ENCODE results near the gene PKD2. TPM values are rescaled to one million over a fixed set of nuclear protein-coding genes. Genes with fewer than 3 reads are reported as not detected.

PKD2 gene
- total and polyA plus RNA-seq, 2 of the 4 experiments (the other 2 are of a cell fraction): 43.8 to 51.3 TPM

DNA sequence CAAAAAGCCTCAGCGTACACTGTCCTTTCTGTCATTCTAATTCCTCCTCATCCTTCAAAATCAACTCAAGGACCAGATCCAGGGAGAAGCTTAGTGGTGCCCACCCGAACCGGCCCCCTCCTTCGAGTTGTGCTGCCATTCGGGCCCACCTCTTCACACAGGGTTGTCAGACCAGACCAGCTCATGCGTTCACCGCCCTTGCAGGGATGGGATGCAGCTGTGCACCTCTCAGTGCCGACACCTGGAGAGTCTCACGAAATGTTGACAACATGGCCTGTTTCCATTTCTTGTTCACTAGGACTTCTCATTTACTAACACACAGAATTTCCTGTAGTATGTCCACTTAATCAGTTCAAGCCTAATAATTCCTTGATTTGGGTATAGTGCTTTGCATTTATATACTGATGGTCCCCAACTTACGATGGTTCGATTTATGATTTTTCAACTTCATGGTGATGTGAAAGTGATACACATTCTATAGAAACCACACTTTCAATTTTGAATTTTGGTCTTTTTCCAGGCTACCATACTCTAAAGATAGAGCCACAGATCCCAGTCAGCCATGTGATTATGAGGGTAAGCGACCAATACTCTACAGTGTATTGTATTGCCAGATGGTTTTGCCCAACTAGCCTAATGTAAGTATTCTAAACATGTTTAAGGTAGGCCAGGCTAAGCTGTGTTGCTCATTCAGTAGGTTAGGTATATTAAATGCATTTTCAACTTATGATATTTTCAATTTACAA lies 23.3 kb downstream of the PKD2 start (continued):
- TF ChIP-seq, protein P1, sequence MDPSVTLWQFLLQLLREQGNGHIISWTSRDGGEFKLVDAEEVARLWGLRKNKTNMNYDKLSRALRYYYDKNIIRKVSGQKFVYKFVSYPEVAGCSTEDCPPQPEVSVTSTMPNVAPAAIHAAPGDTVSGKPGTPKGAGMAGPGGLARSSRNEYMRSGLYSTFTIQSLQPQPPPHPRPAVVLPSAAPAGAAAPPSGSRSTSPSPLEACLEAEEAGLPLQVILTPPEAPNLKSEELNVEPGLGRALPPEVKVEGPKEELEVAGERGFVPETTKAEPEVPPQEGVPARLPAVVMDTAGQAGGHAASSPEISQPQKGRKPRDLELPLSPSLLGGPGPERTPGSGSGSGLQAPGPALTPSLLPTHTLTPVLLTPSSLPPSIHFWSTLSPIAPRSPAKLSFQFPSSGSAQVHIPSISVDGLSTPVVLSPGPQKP (IDR thresholded peaks at IDR 0.05; ENCODE audit: borderline replicate concordance, low read depth, low read length): no peak

GRCh38 chr4:88033309-88033708 lies 25.9 kb downstream of the PKD2 start:
- Histone ChIP-seq H3K56ac (ENCODE audit: extremely low read depth, insufficient read depth, low read length) (no peak overlapping the region), H3K4ac (ENCODE audit: low read depth, low read length) (no peak overlapping the region), H3K79me1 (ENCODE audit: low read depth in 1 of 2, low read length in 2 of 2) (peaks cover 28 to 47% of the 10 kb centered on the region in 2 experiments), H2BK20ac (ENCODE audit: low read depth, low read length) (no peak overlapping the region), H3K27me3 (ENCODE audit: control insufficient read depth, insufficient read depth, low read length) (no peaks in the 10 kb centered on the region), H3K36me3 (ENCODE audit: control insufficient read depth, insufficient read depth, low read length) (peaks cover 28% of the 10 kb centered on the region), H3K9ac (ENCODE audit: low read depth, low read length) (no peak overlapping the region), H3K9me3 (ENCODE audit: control insufficient read depth, insufficient read depth, low read length) (no peaks in the 10 kb centered on the region), H2BK5ac (ENCODE audit: low read depth, low read length, poor library complexity, severe bottlenecking) (no peak overlapping the region), H3K9me1 (ENCODE audit: insufficient read depth, low read length) (peaks cover 6% of the 10 kb centered on the region; the same call in 1 of the 2 replicates), H3K4me2 (ENCODE audit: low read depth, low read length) (no peak overlapping the region), H3K27ac (ENCODE audit: insufficient read depth, low read length) (no peak overlapping the region), H4K5ac (ENCODE audit: low read depth, low read length) (no peak overlapping the region), H4K8ac (ENCODE audit: low read depth in 2 of 2, low read length in 2 of 2) (no peak overlapping the region), H3K18ac (ENCODE audit: low read depth, low read length) (no peak overlapping the region), H3K4me3 (ENCODE audit: insufficient read depth, low read depth, low read length) (no peak overlapping the region), H3K4me1 (ENCODE audit: control insufficient read depth, insufficient read depth, low read length) (peaks cover 8% of the 10 kb centered on the region), H4K20me1 (ENCODE audit: insufficient read depth, low read length) (peaks cover 6% of the 10 kb centered on the region; the same call in 1 of the 2 replicates), H2AK9ac (replicated peaks; ENCODE audit: low read depth, low read length, poor library complexity) (no peak overlapping the region), H2AFZ (replicated peaks; ENCODE audit: low read length, poor library complexity) (no peak overlapping the region), H4K91ac (ENCODE audit: insufficient read depth, low read depth, low read length) (no peak overlapping the region), H3K14ac (replicated peaks; ENCODE audit: low read depth, low read length) (no peak overlapping the region), H3K23ac (ENCODE audit: low read depth, low read length) (no peak overlapping the region), H2BK15ac (ENCODE audit: low read depth, low read length) (no peak overlapping the region), H2BK120ac (ENCODE audit: low read depth, low read length) (no peak overlapping the region), H2AK5ac (ENCODE audit: low read depth, low read length) (no peak overlapping the region)
- in situ Hi-C loops (cut with MboI; ENCODE audit: low sequenced_read_pairs): loop anchor here (5.0 kb wide), 2 partner anchors 179 to 484 kb away; no protein-coding TSS in a partner anchor
- dilution Hi-C loops (cut with HindIII; ENCODE audit: low sequenced_read_pairs, unreplicated experiment): no loop called here
- TF ChIP-seq RAD21 (IDR thresholded peaks at IDR 0.05; ENCODE audit: low read length) (peak; percentile 80), CHD1 (IDR thresholded peaks at IDR 0.05; ENCODE audit: low read depth, low read length) (no peak), FOS (IDR thresholded peaks at IDR 0.05; ENCODE audit: low read depth, low read length) (no peak), CEBPB (IDR thresholded peaks at IDR 0.05; ENCODE audit: low read depth, low read length) (no peak), SMC3 (IDR thresholded peaks at IDR 0.05; ENCODE audit: low read depth, low read length) (peak; percentile 76), BHLHE40 (IDR thresholded peaks at IDR 0.05; ENCODE audit: low read depth, low read length) (no peak), CTCF (conservative IDR thresholded peaks at IDR 0.05; ENCODE audit: low read depth, low read length) (peak; percentile 74)
- TF ChIP-seq, protein P1 (IDR thresholded peaks at IDR 0.05; ENCODE audit: borderline replicate concordance, low read depth, low read length): no peak
- ChIA-PET POLR2A (ENCODE audit: unreplicated experiment) (no interaction called here), CTCF (interaction anchor here (0.6 to 2.1 kb wide), 17 partner anchors 10 to 1352 kb away, joined by 3 to 11 read pairs (median 4); no protein-coding TSS in a partner anchor)
- intact Hi-C loops (cut with micrococcal nuclease): loop anchor here (1.0 to 10.0 kb wide), 4 partner anchors 179 to 484 kb away; partner anchors contain the start of gene HERC6
- peak; percentile 72 for DNase-seq
- ATAC-seq (ENCODE audit: low read depth): peak; percentile 78
- BruUV-seq (replicated peaks): no TSS peak

All from IMR-90 (cell line).